GM19043 (cell line): ENCODE results near the gene PDHB.

Experiments used
- ATAC-seq: cut with Tn5 transposase; IDR thresholded peaks from one replicate; pipeline ENCODE4 v1.9.1; 2021; ENCODE audit warnings: low read depth; ENCODE audit not compliant: unreplicated experiment

PDHB gene

GRCh38 chr3:58408906-58409305 lies 24.7 kb downstream of the PDHB start:
- no peak for ATAC-seq

GRCh38 chr3:58404396-58404795 lies 29.2 kb downstream of the PDHB start:
- ATAC-seq: no peak

GRCh38 chr3:58403513-58404109 lies 30.0 kb downstream of the PDHB start:
- ATAC-seq: no peak

GRCh38 chr3:58398669-58399333 lies 34.8 kb downstream of the PDHB start:
- no peak for ATAC-seq

- no peak for ATAC-seq
Measured at GRCh38 chr3:58394339-58394738, 39.3 kb downstream of the PDHB start.

GRCh38 chr3:58392181-58392580 lies 41.5 kb downstream of the PDHB start:
- no peak for ATAC-seq

- ATAC-seq: no peak
Measured at GRCh38 chr3:58391156-58391865, 42.3 kb downstream of the PDHB start.

- ATAC-seq: no peak
Measured at GRCh38 chr3:58388550-58389091, 45.0 kb downstream of the PDHB start.

GRCh38 chr3:58387650-58388546 lies 45.7 kb downstream of the PDHB start:
- no peak for ATAC-seq

- ATAC-seq: no peak
Measured at GRCh38 chr3:58386626-58387365, 46.8 kb downstream of the PDHB start.

GRCh38 chr3:58384381-58385090 lies 49.1 kb downstream of the PDHB start:
- no peak for ATAC-seq

- ATAC-seq: no peak
Measured at GRCh38 chr3:58383904-58384303, 49.7 kb downstream of the PDHB start.

GRCh38 chr3:58383476-58383875 lies 50.2 kb downstream of the PDHB start:
- ATAC-seq: no peak

GRCh38 chr3:58379351-58380073 lies 54.1 kb downstream of the PDHB start:
- no peak for ATAC-seq

GRCh38 chr3:58377750-58378149 lies 55.9 kb downstream of the PDHB start:
- ATAC-seq: no peak
